ENCODE measurements around the gene PADI2.

Gene PADI2

DNA sequence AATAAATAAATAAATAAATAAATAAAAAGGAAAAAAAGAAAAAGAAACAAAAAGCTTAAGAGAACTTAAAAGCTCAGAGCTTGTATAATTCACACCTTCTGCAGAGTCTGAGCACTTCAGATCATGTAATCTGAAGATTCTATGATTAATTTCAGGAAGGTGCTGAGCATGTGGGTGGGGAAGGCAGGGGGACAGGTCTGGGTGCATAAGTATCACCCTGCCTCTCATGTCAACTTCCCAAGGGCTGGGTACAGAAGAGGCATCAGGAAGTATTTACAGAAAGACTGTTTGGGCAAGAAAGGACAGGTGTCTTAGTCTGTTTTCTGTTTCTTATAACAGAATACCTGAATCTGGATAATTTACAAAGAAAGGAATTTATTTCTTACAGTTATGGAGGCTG is 20.4 kb upstream of the PADI2 start:
- peaks cover 5 to 12% of the 10 kb centered on the region in 2 donors for H3K27me3 ChIP-seq (ENCODE audit: control insufficient read depth in 1 of 2, insufficient read depth in 2 of 2, low read length in 2 of 2)
- H3K27ac ChIP-seq (ENCODE audit: low read length): no peak overlapping the region

DNA sequence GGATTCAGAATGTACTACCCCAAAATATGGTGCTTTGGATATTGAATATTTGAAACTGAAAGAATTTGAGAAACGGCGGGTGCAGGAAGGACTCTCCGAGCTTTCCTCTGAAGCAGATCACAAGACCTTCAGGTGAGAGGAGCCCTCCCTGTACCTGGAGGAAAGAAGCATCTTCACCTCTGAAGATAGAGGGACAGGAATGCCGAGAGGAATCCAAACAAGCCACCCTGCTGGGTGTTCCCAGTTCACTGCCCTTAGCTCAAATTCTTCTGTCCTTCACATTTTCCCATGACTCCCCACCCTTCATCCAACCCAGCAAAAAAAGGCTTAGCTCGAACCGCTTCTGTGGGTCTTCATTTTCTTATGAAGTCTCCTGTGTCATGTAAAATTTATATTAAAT is 18.2 kb upstream of the PADI2 start:
- Histone ChIP-seq H3K36me3 (ENCODE audit: control insufficient read depth in 2 of 2, insufficient read depth in 2 of 2, low read length in 2 of 2) (no peaks in the 10 kb centered on the region), H3K9ac (ENCODE audit: low read length in 2 of 2) (no peak overlapping the region), H3K4me1 (ENCODE audit: control insufficient read depth, insufficient read depth, low read length) (no peaks in the 10 kb centered on the region), H3K27me3 (ENCODE audit: control insufficient read depth in 1 of 2, insufficient read depth in 2 of 2, low read length in 2 of 2) (peaks cover 5 to 19% of the 10 kb centered on the region in 2 donors), H3K9me3 (ENCODE audit: control insufficient read depth in 2 of 2, low read length in 2 of 2) (peaks cover 0 to 3% of the 10 kb centered on the region in 2 donors), H3K4me3 (ENCODE audit: low read length in 2 of 2) (no peak overlapping the region), H3K27ac (ENCODE audit: low read length) (no peak overlapping the region)

More for the DNA sequence above, 20.4 kb upstream of the PADI2 start:
- no peak overlapping the region for H3K9ac ChIP-seq (ENCODE audit: low read length in 2 of 2)
- H3K4me1 ChIP-seq (ENCODE audit: control insufficient read depth, insufficient read depth, low read length): no peaks in the 10 kb centered on the region
- H3K9me3 ChIP-seq (ENCODE audit: control insufficient read depth in 2 of 2, low read length in 2 of 2): peaks cover 3% of the 10 kb centered on the region in 2 donors
- H3K4me3 ChIP-seq (ENCODE audit: low read length in 2 of 2): no peak overlapping the region
- no peaks in the 10 kb centered on the region for H3K36me3 ChIP-seq (ENCODE audit: control insufficient read depth in 2 of 2, insufficient read depth in 2 of 2, low read length in 2 of 2)

DNA sequence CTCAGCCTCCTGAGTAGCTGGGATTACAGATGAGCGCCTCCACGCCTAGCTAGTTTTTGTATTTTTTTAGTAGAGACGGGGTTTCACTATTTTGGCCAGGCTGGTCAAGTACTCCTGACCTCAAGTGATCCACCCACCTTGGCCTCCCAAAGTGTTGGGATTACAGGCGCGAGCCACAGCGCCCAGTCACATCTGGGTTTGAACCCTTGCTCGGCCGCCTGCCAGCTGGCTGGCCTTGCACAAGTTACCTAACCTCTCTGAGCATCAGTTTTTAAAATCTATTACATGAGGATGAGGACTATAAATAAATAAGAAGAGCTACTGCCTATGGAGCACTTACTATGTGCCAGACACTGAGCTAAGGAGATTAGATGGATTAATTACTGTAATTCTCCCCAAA is 17.7 kb upstream of the PADI2 start:
- Histone ChIP-seq H3K36me3 (ENCODE audit: control insufficient read depth in 2 of 2, insufficient read depth in 2 of 2, low read length in 2 of 2) (no peaks in the 10 kb centered on the region), H3K4me3 (ENCODE audit: low read length in 2 of 2) (no peak overlapping the region), H3K9me3 (ENCODE audit: control insufficient read depth in 2 of 2, low read length in 2 of 2) (peaks cover 0 to 3% of the 10 kb centered on the region in 2 donors), H3K27ac (ENCODE audit: low read length) (no peak overlapping the region), H3K4me1 (ENCODE audit: control insufficient read depth, insufficient read depth, low read length) (no peaks in the 10 kb centered on the region), H3K9ac (ENCODE audit: low read length in 2 of 2) (no peak overlapping the region), H3K27me3 (ENCODE audit: control insufficient read depth in 1 of 2, insufficient read depth in 2 of 2, low read length in 2 of 2) (peaks cover 5 to 19% of the 10 kb centered on the region in 2 donors)

DNA sequence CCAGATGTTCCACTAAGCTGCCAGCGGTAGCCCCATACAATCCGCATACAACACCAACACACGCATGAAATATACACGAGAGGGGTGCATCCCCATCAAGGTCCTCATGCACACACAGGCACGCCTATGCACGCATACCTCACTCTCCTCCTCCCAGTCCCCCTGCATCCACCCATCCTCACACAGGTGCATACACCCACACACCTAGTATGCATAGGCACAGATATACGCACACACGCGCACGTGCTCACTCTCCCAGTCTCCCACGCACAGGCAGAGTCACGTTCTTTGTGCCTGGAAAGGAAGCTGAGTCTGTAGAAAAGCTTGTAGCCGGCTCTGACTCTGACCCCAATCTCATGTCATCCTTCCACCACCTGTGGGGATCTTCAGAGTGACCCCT is 16.9 kb upstream of the PADI2 start:
- peaks cover 0 to 3% of the 10 kb centered on the region in 2 donors for H3K9me3 ChIP-seq (ENCODE audit: control insufficient read depth in 2 of 2, low read length in 2 of 2)
- no peak overlapping the region for H3K4me3 ChIP-seq (ENCODE audit: low read length in 2 of 2)
- no peaks in the 10 kb centered on the region for H3K4me1 ChIP-seq (ENCODE audit: control insufficient read depth, insufficient read depth, low read length)
- no peak overlapping the region for H3K9ac ChIP-seq (ENCODE audit: low read length in 2 of 2)
- no peak overlapping the region for H3K27ac ChIP-seq (ENCODE audit: low read length)
- H3K27me3 ChIP-seq (ENCODE audit: control insufficient read depth in 1 of 2, insufficient read depth in 2 of 2, low read length in 2 of 2): peaks cover 5 to 19% of the 10 kb centered on the region in 2 donors
- no peaks in the 10 kb centered on the region for H3K36me3 ChIP-seq (ENCODE audit: control insufficient read depth in 2 of 2, insufficient read depth in 2 of 2, low read length in 2 of 2)

DNA sequence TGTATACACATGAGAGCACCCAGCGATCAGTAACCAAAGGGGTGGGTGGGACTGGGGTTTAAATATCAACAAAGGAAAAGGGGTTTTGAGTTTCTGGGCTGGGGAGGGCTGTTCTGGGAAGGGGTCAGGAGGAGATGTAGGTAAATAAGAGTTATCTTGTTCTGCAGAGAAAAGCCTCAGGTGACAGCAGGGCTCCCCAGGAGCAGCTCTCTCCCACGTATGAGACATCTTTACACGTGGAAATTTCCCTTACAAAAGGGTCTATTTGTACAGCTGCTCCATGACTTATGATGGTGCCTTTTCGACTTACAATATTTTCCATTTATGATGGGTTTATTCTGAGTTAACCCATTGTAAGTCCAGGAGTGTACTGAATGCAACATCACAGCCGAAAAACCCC is 16.3 kb upstream of the PADI2 start:
- Histone ChIP-seq H3K9ac (ENCODE audit: low read length in 2 of 2) (no peak overlapping the region), H3K4me3 (ENCODE audit: low read length in 2 of 2) (no peak overlapping the region), H3K9me3 (ENCODE audit: control insufficient read depth in 2 of 2, low read length in 2 of 2) (peaks cover 0 to 3% of the 10 kb centered on the region in 2 donors), H3K27ac (ENCODE audit: low read length) (no peak overlapping the region), H3K36me3 (ENCODE audit: control insufficient read depth in 2 of 2, insufficient read depth in 2 of 2, low read length in 2 of 2) (no peaks in the 10 kb centered on the region), H3K4me1 (ENCODE audit: control insufficient read depth, insufficient read depth, low read length) (no peaks in the 10 kb centered on the region), H3K27me3 (ENCODE audit: control insufficient read depth in 1 of 2, insufficient read depth in 2 of 2, low read length in 2 of 2) (peaks cover 5 to 19% of the 10 kb centered on the region in 2 donors)

DNA sequence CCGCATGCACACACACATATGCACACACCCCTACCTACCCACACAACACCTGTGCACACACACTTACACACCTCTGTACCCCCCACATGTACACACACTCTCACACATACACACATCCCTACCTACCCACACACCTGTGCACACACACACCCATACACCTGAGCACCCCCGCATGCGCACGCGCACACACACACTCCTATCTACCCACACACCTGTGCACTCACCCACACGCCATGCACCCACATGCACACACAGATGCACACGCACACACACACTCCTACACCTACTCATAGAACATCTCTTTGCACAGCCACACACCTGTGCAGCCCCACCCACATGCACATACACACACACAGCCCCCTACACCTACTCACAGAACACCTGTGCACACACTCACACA is 15.5 kb upstream of the PADI2 start:
- Histone ChIP-seq H3K27me3 (ENCODE audit: control insufficient read depth in 1 of 2, insufficient read depth in 2 of 2, low read length in 2 of 2) (peaks cover 5 to 19% of the 10 kb centered on the region in 2 donors), H3K4me1 (ENCODE audit: control insufficient read depth, insufficient read depth, low read length) (no peaks in the 10 kb centered on the region), H3K9me3 (ENCODE audit: control insufficient read depth in 2 of 2, low read length in 2 of 2) (peaks cover 0 to 3% of the 10 kb centered on the region in 2 donors), H3K36me3 (ENCODE audit: control insufficient read depth in 2 of 2, insufficient read depth in 2 of 2, low read length in 2 of 2) (no peaks in the 10 kb centered on the region), H3K27ac (ENCODE audit: low read length) (no peak overlapping the region), H3K9ac (ENCODE audit: low read length in 2 of 2) (no peak overlapping the region), H3K4me3 (ENCODE audit: low read length in 2 of 2) (no peak overlapping the region)

DNA sequence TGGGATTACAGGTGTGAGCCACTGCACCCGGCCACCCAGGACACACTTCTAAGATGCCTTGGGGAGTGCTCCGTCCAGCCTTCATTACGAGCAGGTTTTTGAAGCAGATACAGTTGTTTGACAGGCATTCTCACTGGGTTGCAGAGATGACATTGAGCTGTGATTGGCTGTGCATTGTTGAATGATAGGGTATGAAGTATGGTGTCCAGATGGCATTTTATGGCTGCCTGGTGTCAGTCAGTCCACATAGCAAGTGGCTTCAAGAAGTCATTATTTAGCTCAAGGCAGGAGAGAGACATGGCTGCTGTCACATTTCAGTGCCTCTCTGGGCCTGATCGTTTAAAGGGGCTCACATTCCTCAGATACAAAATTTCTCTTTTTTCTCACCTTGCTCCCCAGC is 14.8 kb upstream of the PADI2 start:
- Histone ChIP-seq H3K9me3 (ENCODE audit: control insufficient read depth in 2 of 2, low read length in 2 of 2) (peaks cover 0 to 3% of the 10 kb centered on the region in 2 donors), H3K27me3 (ENCODE audit: control insufficient read depth in 1 of 2, insufficient read depth in 2 of 2, low read length in 2 of 2) (peaks cover 5 to 19% of the 10 kb centered on the region in 2 donors), H3K4me1 (ENCODE audit: control insufficient read depth, insufficient read depth, low read length) (no peaks in the 10 kb centered on the region), H3K4me3 (ENCODE audit: low read length in 2 of 2) (no peak overlapping the region), H3K9ac (ENCODE audit: low read length in 2 of 2) (no peak overlapping the region), H3K27ac (ENCODE audit: low read length) (no peak overlapping the region), H3K36me3 (ENCODE audit: control insufficient read depth in 2 of 2, insufficient read depth in 2 of 2, low read length in 2 of 2) (no peaks in the 10 kb centered on the region)

DNA sequence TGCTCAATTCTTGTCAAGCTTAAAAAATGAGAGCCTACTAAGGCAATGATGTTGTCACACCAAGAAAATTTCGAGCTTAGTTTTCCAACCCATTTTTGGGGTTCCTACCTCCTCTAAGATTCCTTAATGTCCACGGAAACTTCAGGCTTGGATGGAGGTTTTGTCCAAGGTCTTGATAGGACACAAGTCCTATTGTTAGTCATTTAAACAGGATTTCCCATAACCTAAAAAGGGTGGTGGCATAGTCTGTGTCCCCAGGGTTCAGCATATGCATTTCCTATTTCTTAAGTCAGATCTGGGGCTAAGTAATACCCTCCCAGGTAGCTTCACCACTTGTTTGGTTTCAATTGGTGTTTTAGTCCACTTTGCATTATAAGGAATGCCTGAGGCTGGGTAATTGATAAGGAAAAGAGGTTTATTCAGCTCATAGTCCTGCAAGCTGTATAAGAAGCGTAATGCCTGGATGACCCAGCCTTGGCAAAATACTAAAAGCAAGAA is 10.9 kb upstream of the PADI2 start:
- no peak overlapping the region for H3K27ac ChIP-seq (ENCODE audit: low read length)
- H3K9me3 ChIP-seq (ENCODE audit: control insufficient read depth in 2 of 2, low read length in 2 of 2): no peaks in the 10 kb centered on the region
- no peak overlapping the region for H3K4me3 ChIP-seq (ENCODE audit: low read length in 2 of 2)
- H3K9ac ChIP-seq (ENCODE audit: low read length in 2 of 2): no peak overlapping the region
- no peaks in the 10 kb centered on the region for H3K36me3 ChIP-seq (ENCODE audit: control insufficient read depth in 2 of 2, insufficient read depth in 2 of 2, low read length in 2 of 2)
- H3K4me1 ChIP-seq (ENCODE audit: control insufficient read depth, insufficient read depth, low read length): peaks cover 2% of the 10 kb centered on the region
- peaks cover 5 to 11% of the 10 kb centered on the region in 2 donors for H3K27me3 ChIP-seq (ENCODE audit: control insufficient read depth in 1 of 2, insufficient read depth in 2 of 2, low read length in 2 of 2)

DNA sequence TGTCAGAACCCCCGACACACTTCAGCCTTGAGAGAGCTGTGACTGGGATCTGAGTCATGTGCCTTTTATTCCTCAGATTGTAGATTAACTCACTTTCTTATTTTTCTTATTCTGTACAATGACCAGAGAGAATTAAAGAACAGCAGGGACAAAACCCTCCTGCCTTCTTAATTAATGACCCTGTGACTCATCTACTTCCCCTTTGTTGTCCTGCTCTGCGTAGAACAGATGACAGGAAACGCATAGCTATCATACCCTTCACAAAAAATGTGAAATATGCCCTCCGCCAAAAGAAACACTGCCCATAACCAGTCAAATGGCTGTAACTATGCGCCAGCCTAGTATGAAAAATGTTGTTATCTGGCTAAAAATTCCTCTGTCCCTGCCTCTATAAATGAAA is 9.1 kb upstream of the PADI2 start:
- Histone ChIP-seq H3K4me1 (ENCODE audit: control insufficient read depth, insufficient read depth, low read length) (peaks cover 2% of the 10 kb centered on the region), H3K36me3 (ENCODE audit: control insufficient read depth in 2 of 2, insufficient read depth in 2 of 2, low read length in 2 of 2) (no peaks in the 10 kb centered on the region), H3K4me3 (ENCODE audit: low read length in 2 of 2) (no peak overlapping the region), H3K9me3 (ENCODE audit: control insufficient read depth in 2 of 2, low read length in 2 of 2) (no peaks in the 10 kb centered on the region), H3K27ac (ENCODE audit: low read length) (no peak overlapping the region), H3K27me3 (ENCODE audit: control insufficient read depth in 1 of 2, insufficient read depth in 2 of 2, low read length in 2 of 2) (peaks cover 0 to 5% of the 10 kb centered on the region in 2 donors), H3K9ac (ENCODE audit: low read length in 2 of 2) (no peak overlapping the region)

DNA sequence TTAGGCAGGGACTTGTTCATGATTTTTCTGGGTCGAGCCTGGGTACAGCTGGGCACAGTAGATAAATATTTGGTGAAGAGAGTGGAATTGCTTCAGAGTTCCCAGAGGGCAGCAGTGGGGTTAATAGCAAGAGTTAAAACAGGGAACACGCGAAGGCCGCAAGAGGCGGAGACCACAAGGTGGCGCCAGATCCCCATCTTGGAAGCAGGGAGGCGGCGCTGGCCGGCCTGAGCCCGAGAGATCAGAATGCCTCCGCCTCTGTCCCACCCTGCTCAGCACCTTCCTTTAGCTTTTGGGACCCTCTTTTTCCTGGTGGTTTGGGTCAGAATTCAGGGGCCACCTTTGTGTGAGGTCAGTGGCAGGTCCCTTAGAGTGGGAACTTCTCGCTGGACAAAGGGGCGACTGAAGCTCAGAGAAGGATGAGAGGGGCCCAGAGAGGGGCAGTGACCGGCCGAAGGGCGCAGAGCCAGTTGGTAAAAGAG is 6.5 kb upstream of the PADI2 start:
- Histone ChIP-seq H3K27me3 (ENCODE audit: control insufficient read depth in 1 of 2, insufficient read depth in 2 of 2, low read length in 2 of 2) (peaks cover 0 to 5% of the 10 kb centered on the region in 2 donors), H3K36me3 (ENCODE audit: control insufficient read depth in 2 of 2, insufficient read depth in 2 of 2, low read length in 2 of 2) (no peaks in the 10 kb centered on the region), H3K4me1 (ENCODE audit: control insufficient read depth, insufficient read depth, low read length) (peaks cover 2% of the 10 kb centered on the region), H3K9me3 (ENCODE audit: control insufficient read depth in 2 of 2, low read length in 2 of 2) (no peaks in the 10 kb centered on the region), H3K4me3 (ENCODE audit: low read length in 2 of 2) (peak overlapping the region in 1 of 2 donors; percentile 52), H3K27ac (ENCODE audit: low read length) (no peak overlapping the region), H3K9ac (ENCODE audit: low read length in 2 of 2) (peak overlapping the region in 1 of 2 donors; percentile 19)

DNA sequence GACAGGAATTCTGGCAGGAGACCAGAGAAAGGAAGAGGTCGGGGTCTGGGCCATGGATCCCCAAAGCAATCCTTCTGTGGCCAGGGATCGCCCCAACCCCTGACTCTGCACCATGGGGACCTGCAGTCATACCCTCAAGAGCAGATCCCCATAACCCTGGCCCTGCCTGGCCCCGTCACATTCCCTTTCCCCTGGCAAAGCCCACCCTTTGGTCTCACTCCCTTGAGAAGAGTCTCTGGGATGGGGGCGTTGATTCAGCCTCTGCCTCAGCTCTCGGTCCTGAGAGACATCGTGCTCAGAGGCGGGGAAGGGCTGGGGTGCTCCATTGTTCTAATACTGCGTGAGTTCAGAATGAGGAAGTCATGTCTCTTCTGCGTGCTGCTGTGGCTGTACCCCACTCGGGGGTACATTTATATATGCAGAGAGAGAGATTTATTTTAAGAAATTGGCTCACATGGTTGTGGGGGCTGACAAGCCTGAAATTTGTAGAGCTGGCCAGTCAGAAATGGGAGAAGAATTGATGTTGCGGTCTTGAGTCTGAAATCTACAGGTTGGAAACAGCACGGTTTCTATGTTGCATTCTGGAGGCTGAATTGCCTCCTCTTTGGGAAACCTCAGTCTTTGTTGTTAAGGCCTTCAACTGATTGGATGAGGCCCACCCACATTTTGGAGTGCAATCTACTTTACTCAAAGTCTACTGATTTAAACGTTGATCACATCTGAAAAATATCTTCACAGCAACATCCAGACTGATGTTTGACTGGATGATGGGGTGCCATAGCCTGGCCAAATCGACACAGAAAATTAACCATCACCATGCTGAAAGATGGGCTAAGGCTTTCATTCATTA is 4.2 kb upstream of the PADI2 start:
- no peak overlapping the region for H3K27ac ChIP-seq (ENCODE audit: low read length)
- H3K36me3 ChIP-seq (ENCODE audit: control insufficient read depth in 2 of 2, insufficient read depth in 2 of 2, low read length in 2 of 2): no peaks in the 10 kb centered on the region

More for the DNA sequence above, 4.2 kb upstream of the PADI2 start:
- H3K27me3 ChIP-seq (ENCODE audit: control insufficient read depth in 1 of 2, insufficient read depth in 2 of 2, low read length in 2 of 2): peaks cover 7 to 17% of the 10 kb centered on the region in 2 donors
- H3K9ac ChIP-seq (ENCODE audit: low read length in 2 of 2): no peak overlapping the region
- H3K4me1 ChIP-seq (ENCODE audit: control insufficient read depth, insufficient read depth, low read length): peaks cover 6% of the 10 kb centered on the region
- H3K4me3 ChIP-seq (ENCODE audit: low read length in 2 of 2): no peak overlapping the region
- no peaks in the 10 kb centered on the region for H3K9me3 ChIP-seq (ENCODE audit: control insufficient read depth in 2 of 2, low read length in 2 of 2)
